HG03565 (cell line): ENCODE measurements around the gene VASN.
"Not testable (repeated sequence)": the region's sequence is repeated elsewhere in the genome, so short reads cannot be mapped to it uniquely, and the experiment has no call there.

Experiments
- ATAC-seq: cut with Tn5 transposase; IDR thresholded peaks from one replicate; pipeline ENCODE4 v1.9.1; 2021; ENCODE audit warnings: mild to moderate bottlenecking, moderate library complexity; ENCODE audit not compliant: unreplicated experiment

Gene VASN

GRCh38 chr16:4371357-4372000 is at the start of gene VASN:
Gene VASN, plus strand, starts transcription at chr16:4371848. Its CDS starts 9,030 bp downstream, at chr16:4380878.
- no peak for ATAC-seq

GRCh38 chr16:4322121-4323052 is 49.3 kb upstream of the VASN start:
- ATAC-seq: no peak

- ATAC-seq: no peak
Observed at GRCh38 chr16:4323071-4323844, 48.4 kb upstream of the VASN start.

GRCh38 chr16:4323845-4324488 is 47.7 kb upstream of the VASN start:
- ATAC-seq: no peak

GRCh38 chr16:4324492-4325252 is 47.0 kb upstream of the VASN start:
- no peak for ATAC-seq

- no peak for ATAC-seq
Observed at GRCh38 chr16:4325253-4325758, 46.3 kb upstream of the VASN start.

- ATAC-seq: no peak
Observed at GRCh38 chr16:4327386-4328045, 44.1 kb upstream of the VASN start.

- no peak for ATAC-seq
Observed at GRCh38 chr16:4328046-4328781, 43.4 kb upstream of the VASN start.

- no peak for ATAC-seq
Observed at GRCh38 chr16:4328782-4329775, 42.6 kb upstream of the VASN start.

GRCh38 chr16:4330277-4330874 is 41.3 kb upstream of the VASN start:
- peak; percentile 45 for ATAC-seq

GRCh38 chr16:4332083-4332482 is 39.6 kb upstream of the VASN start:
- ATAC-seq: no peak

GRCh38 chr16:4332623-4333307 is 38.9 kb upstream of the VASN start:
- no peak for ATAC-seq

- no peak for ATAC-seq
Observed at GRCh38 chr16:4333308-4333638, 38.4 kb upstream of the VASN start.

- ATAC-seq: not testable (repeated sequence)
Observed at GRCh38 chr16:4333714-4334113, 37.9 kb upstream of the VASN start.

- no peak for ATAC-seq
Observed at GRCh38 chr16:4334724-4335495, 36.7 kb upstream of the VASN start.
